ENCODE measurements around the gene CCNG2.

- TF ChIP-seq POLR2AphosphoS5 (IDR thresholded peaks at IDR 0.05; ENCODE audit: low read depth, low read length) = no peak
- no peak for TF ChIP-seq POLR2A (IDR thresholded peaks at IDR 0.05; ENCODE audit: low read depth, low read length)
- no peak for TF ChIP-seq TAF1 (IDR thresholded peaks at IDR 0.05; ENCODE audit: low read depth, low read length)
- TF ChIP-seq PAX5 (IDR thresholded peaks at IDR 0.05; ENCODE audit: insufficient read depth, low read length, severe bottlenecking) = no peak
Observed at GRCh38 chr4:77176640-77177039, 19.6 kb downstream of the CCNG2 start.

All from GM12891 (cell line).